Neural cell (in vitro differentiated cells): ENCODE results near the gene IP6K2. TPM values are rescaled to one million over a fixed set of nuclear protein-coding genes. Genes with fewer than 3 reads are reported as not detected.

ENCODE experiments used
- H2AFZ ChIP-seq: fragments of 200-600, 300-800 bp; sonication (generic), shearing (Covaris generic); 2 replicates; pipeline ENCODE4 v1.6.0; 2014; ENCODE audit warnings: low read depth, mild to moderate bottlenecking, antibody characterized with exemption, low read length, moderate library complexity
- H3F3A ChIP-seq: fragments of 200-600 bp; shearing (Covaris generic); 2 replicates; pipeline ENCODE4 v1.6.1; 2016; ENCODE audit warnings: mild to moderate bottlenecking, moderate library complexity, mixed read lengths, antibody characterized with exemption, low read length; ENCODE audit not compliant: insufficient read depth, poor library complexity, severe bottlenecking
- H3K27ac ChIP-seq: fragments of 200-600, 300-800 bp; sonication (generic), shearing (Covaris generic); 2 replicates; pipeline ENCODE4 v1.5.1; 2014; ENCODE audit warnings: mild to moderate bottlenecking, low read length, moderate library complexity
- H3K27me3 ChIP-seq: fragments of 300-800, 200-600 bp; sonication (generic), shearing (Covaris generic); 2 replicates; pipeline ENCODE4 v1.6.0; 2014; ENCODE audit warnings: mild to moderate bottlenecking, low read depth, low read length, moderate library complexity; ENCODE audit not compliant: insufficient read depth
- H3K36me3 ChIP-seq: fragments of 300-800, 200-600 bp; sonication (generic), shearing (Covaris generic); 2 replicates; pipeline ENCODE4 v1.5.1; 2014; ENCODE audit warnings: mild to moderate bottlenecking, antibody characterized with exemption, low read length, moderate library complexity; ENCODE audit not compliant: insufficient read depth
- H3K4me2 ChIP-seq: fragments of 300-800, 200-600 bp; sonication (generic), shearing (Covaris generic); 2 replicates; pipeline ENCODE4 v1.6.0; 2014; ENCODE audit warnings: mild to moderate bottlenecking, low read length
- H3K4me3 ChIP-seq: fragments of 300-800, 200-600 bp; sonication (generic), shearing (Covaris generic); 2 replicates; pipeline ENCODE4 v1.5.1; 2014; ENCODE audit warnings: mild to moderate bottlenecking, low read length, moderate library complexity
- H3K79me2 ChIP-seq: fragments of 200-600 bp; shearing (Covaris generic); replicated peaks from 2 replicates; pipeline ENCODE4 v1.6.0; 2014; ENCODE audit warnings: mild to moderate bottlenecking, low read length, moderate library complexity; ENCODE audit not compliant: insufficient read depth
- H3K9ac ChIP-seq: fragments of 300-800, 200-600 bp; sonication (generic), shearing (Covaris generic); 2 replicates; pipeline ENCODE4 v1.6.1; 2016; ENCODE audit warnings: mild to moderate bottlenecking, low read length, mixed read lengths
- H3K9me2 ChIP-seq: fragments of 200-600 bp; shearing (Covaris generic); 2 replicates; pipeline ENCODE4 v1.6.1; 2016; ENCODE audit warnings: mild to moderate bottlenecking, low read length, mixed read lengths; ENCODE audit not compliant: insufficient read depth
- H3K9me3 ChIP-seq: fragments of 200-600, 300-800 bp; sonication (generic), shearing (Covaris generic); 2 replicates; pipeline ENCODE4 v1.6.1; 2016; ENCODE audit warnings: mild to moderate bottlenecking, mixed run types, low read length, moderate library complexity, mixed read lengths
- H4K20me1 ChIP-seq: fragments of 200-600 bp; shearing (Covaris generic); 2 replicates; pipeline ENCODE4 v1.6.1; 2016; ENCODE audit warnings: mild to moderate bottlenecking, mixed run types; ENCODE audit not compliant: insufficient read depth
- CTCF ChIP-seq: fragments of 450-650 bp; IDR thresholded peaks from 2 replicates; pipeline ENCODE4 v1.5.1; 2014; ENCODE audit warnings: antibody characterized with exemption, mild to moderate bottlenecking, moderate library complexity; ENCODE audit not compliant: poor library complexity, severe bottlenecking
- EP300 ChIP-seq: fragments of 450-650 bp; conservative IDR thresholded peaks from 2 replicates; pipeline ENCODE4 v1.6.1; 2014; ENCODE audit warnings: antibody characterized with exemption, mild to moderate bottlenecking, moderate library complexity; ENCODE audit not compliant: poor library complexity, severe bottlenecking
- EZH2 ChIP-seq: fragments of 200-600, 300-800 bp; shearing (Covaris generic), sonication (generic); IDR thresholded peaks from 2 replicates; pipeline ENCODE4 v1.6.1; 2014; ENCODE audit warnings: antibody characterized with exemption, low read length, borderline replicate concordance, mild to moderate bottlenecking; ENCODE audit not compliant: insufficient read depth, poor library complexity, severe bottlenecking
- MXI1 ChIP-seq: fragments of 450-650 bp; conservative IDR thresholded peaks from 2 replicates; pipeline ENCODE4 v1.6.1; 2014; ENCODE audit warnings: antibody characterized with exemption, mild to moderate bottlenecking; ENCODE audit not compliant: poor library complexity, severe bottlenecking
- POLR2AphosphoS5 ChIP-seq: IDR thresholded peaks from 2 replicates; pipeline ENCODE4 v1.6.1; 2012
- RAD21 ChIP-seq: fragments of 450-650 bp; conservative IDR thresholded peaks from 2 replicates; pipeline ENCODE4 v1.6.1; 2014; ENCODE audit warnings: antibody characterized with exemption, mild to moderate bottlenecking, moderate library complexity
- SMC3 ChIP-seq: fragments of 450-650 bp; conservative IDR thresholded peaks from 2 replicates; pipeline ENCODE4 v1.6.1; 2014; ENCODE audit warnings: antibody characterized with exemption, mild to moderate bottlenecking, moderate library complexity; ENCODE audit not compliant: poor library complexity
- TAF1 ChIP-seq: IDR thresholded peaks from 2 replicates; pipeline ENCODE4 v1.6.1; 2012; ENCODE audit warnings: low read depth
- polyA plus RNA-seq: library from polyadenylated mRNA; depleted of rRNA; stranded (reverse); fragments of >200 nt; gene quantifications from 2 replicates; pipeline ENCODE4 v1.2.3, GENCODE V29; 2014
- TF ChIP-seq, protein P1 (sequence below): IDR thresholded peaks from 2 replicates; pipeline ENCODE4 v1.6.1; 2012; ENCODE audit warnings: borderline replicate concordance

IP6K2 gene
- polyA plus RNA-seq, 1 donor from 2014 or later, result 480 TPM

- Histone ChIP-seq H4K20me1 (no peaks in the 10 kb centered on the region), H3K4me2 (no peak overlapping the region), H3F3A (no peaks in the 10 kb centered on the region), H3K9me3 (no peaks in the 10 kb centered on the region), H3K9me2 (no peaks in the 10 kb centered on the region), H3K27ac (no peak overlapping the region), H3K27me3 (no peaks in the 10 kb centered on the region), H2AFZ (no peak overlapping the region), H3K36me3 (peaks cover 14% of the 10 kb centered on the region), H3K9ac (no peak overlapping the region), H3K79me2 (peaks cover 11% of the 10 kb centered on the region), H3K4me3 (no peak overlapping the region)
- TF ChIP-seq CTCF (no peak), EZH2 (no peak), TAF1 (no peak), POLR2AphosphoS5 (no peak), RAD21 (no peak), EP300 (no peak), MXI1 (no peak), SMC3 (no peak)
- TF ChIP-seq, protein P1, sequence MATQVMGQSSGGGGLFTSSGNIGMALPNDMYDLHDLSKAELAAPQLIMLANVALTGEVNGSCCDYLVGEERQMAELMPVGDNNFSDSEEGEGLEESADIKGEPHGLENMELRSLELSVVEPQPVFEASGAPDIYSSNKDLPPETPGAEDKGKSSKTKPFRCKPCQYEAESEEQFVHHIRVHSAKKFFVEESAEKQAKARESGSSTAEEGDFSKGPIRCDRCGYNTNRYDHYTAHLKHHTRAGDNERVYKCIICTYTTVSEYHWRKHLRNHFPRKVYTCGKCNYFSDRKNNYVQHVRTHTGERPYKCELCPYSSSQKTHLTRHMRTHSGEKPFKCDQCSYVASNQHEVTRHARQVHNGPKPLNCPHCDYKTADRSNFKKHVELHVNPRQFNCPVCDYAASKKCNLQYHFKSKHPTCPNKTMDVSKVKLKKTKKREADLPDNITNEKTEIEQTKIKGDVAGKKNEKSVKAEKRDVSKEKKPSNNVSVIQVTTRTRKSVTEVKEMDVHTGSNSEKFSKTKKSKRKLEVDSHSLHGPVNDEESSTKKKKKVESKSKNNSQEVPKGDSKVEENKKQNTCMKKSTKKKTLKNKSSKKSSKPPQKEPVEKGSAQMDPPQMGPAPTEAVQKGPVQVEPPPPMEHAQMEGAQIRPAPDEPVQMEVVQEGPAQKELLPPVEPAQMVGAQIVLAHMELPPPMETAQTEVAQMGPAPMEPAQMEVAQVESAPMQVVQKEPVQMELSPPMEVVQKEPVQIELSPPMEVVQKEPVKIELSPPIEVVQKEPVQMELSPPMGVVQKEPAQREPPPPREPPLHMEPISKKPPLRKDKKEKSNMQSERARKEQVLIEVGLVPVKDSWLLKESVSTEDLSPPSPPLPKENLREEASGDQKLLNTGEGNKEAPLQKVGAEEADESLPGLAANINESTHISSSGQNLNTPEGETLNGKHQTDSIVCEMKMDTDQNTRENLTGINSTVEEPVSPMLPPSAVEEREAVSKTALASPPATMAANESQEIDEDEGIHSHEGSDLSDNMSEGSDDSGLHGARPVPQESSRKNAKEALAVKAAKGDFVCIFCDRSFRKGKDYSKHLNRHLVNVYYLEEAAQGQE, result no peak
Observed at GRCh38 chr3:48681541-48681880, 35.5 kb downstream of the IP6K2 start.

DNA sequence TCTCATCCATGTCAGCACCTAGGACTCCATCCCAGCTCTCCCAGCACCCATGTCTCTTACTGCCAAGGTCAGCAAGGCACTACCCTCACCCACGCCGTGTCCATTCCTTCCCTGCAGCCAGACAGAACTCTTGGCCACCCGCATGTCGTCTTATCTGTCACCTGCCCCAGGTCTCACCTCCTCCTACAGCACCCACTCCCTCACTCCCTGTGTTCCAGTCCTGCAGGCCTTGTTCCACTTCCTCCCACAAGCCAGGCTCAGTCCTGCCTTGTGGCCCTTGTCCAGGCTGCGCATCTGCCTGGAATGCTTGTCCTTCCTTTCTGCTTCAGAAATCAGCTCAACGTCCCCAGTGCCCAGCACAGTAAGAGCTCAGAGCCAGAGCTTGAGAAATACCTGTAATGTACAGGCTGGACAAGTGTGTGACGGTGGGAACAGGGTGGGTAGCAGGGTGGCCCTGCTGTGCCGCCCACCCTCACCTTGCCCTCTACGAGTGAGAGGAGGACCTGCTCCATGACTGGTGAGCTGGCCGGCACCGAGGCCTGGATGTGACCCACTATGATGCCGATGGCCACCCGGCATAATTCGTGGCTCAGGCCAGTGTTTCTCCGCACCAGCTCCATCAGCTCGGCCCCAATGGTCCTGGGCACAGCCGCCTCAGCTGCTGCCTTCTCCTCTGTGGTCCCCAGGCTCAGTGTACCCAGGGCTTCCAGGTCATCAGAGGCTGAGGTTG is 36.0 kb downstream of the IP6K2 start:
- H3K4me3 ChIP-seq, result no peak overlapping the region
- H3K79me2 ChIP-seq, result peaks cover 11% of the 10 kb centered on the region
- no peak overlapping the region for H2AFZ ChIP-seq
- H3K9me2 ChIP-seq, result no peaks in the 10 kb centered on the region
- peaks cover 14% of the 10 kb centered on the region for H3K36me3 ChIP-seq
- H3K27ac ChIP-seq, result no peak overlapping the region
- no peaks in the 10 kb centered on the region for H4K20me1 ChIP-seq
- TF ChIP-seq EZH2, result no peak
- no peak for TF ChIP-seq TAF1
- no peak overlapping the region for H3K9ac ChIP-seq
- no peaks in the 10 kb centered on the region for H3F3A ChIP-seq
- H3K27me3 ChIP-seq, result no peaks in the 10 kb centered on the region
- H3K9me3 ChIP-seq, result no peaks in the 10 kb centered on the region
- no peak overlapping the region for H3K4me2 ChIP-seq
